CD4-positive, alpha-beta T cell treated with Interleukin-2 at 100 ng/mL for 4 hours (primary cell): ENCODE results near the gene TFAM.

ENCODE experiments used
- DNase-seq: peaks from one replicate; pipeline ENCODE4 v3.0.0-alpha.2; 2020; ENCODE audit warnings: low spot score

TFAM gene

GRCh38 chr10:58433571-58433970, 48.4 kb downstream of the TFAM start:
- no peak for DNase-seq

GRCh38 chr10:58435297-58435985, 50.2 kb downstream of the TFAM start:
- no peak for DNase-seq

GRCh38 chr10:58436071-58436470, 50.9 kb downstream of the TFAM start:
- no peak for DNase-seq

GRCh38 chr10:58438340-58438871, 53.2 kb downstream of the TFAM start:
- DNase-seq = no peak

- DNase-seq = no peak
Measured at GRCh38 chr10:58438986-58439385, 53.8 kb downstream of the TFAM start.

- no peak for DNase-seq
Measured at GRCh38 chr10:58439632-58440364, 54.6 kb downstream of the TFAM start.

GRCh38 chr10:58440484-58440883, 55.3 kb downstream of the TFAM start:
- DNase-seq = no peak

- no peak for DNase-seq
Measured at GRCh38 chr10:58444321-58444720, 59.1 kb downstream of the TFAM start.

- DNase-seq = no peak
Measured at GRCh38 chr10:58444876-58445275, 59.7 kb downstream of the TFAM start.

GRCh38 chr10:58448121-58448935, 63.1 kb downstream of the TFAM start:
- no peak for DNase-seq
